Measurements from ENCODE around the gene TAS2R7. TPM values are rescaled to one million over a fixed set of nuclear protein-coding genes. Genes with fewer than 3 reads are reported as not detected.
"Not testable (repeated sequence)": the region's sequence is repeated elsewhere in the genome, so short reads cannot be mapped to it uniquely, and the experiment has no call there.

TAS2R7 gene
- total RNA-seq, 1 donor from 2014 or later = not detected

- TF ChIP-seq CTCF (IDR thresholded peaks at IDR 0.05) = no peak
- H3K27me3 Mint-ChIP-seq = peaks cover 5% of the 10 kb centered on the region
- no peak for ATAC-seq (ENCODE audit: low read depth)
Observed at GRCh38 chr12:10810068-10810467, 7.6 kb upstream of the TAS2R7 start, which contains the start of gene TAS2R9. TAS2R9 (minus strand) TSS chr12:10810168; CDS start chr12:10810075, 93 bp downstream.

GRCh38 chr12:10807186-10807585 lies 4.8 kb upstream of the TAS2R7 start, which contains the start of gene TAS2R8:
TAS2R8 (minus strand) TSS chr12:10807286; CDS start chr12:10806980, 306 bp downstream.
- H3K4me3 Mint-ChIP-seq = no peak within 1 kb of the TSS

More at GRCh38 chr12:10810068-10810467, 7.6 kb upstream of the TAS2R7 start, which contains the start of gene TAS2R9:
- Mint-ChIP-seq H3K9me3 (no peaks in the 10 kb centered on the region), H3K4me3 (no peak within 1 kb of the TSS), H3K4me1 (no peaks in the 10 kb centered on the region), H3K27ac (no peak within 1 kb of the TSS), H3K36me3 (ENCODE audit: low read depth) (no peaks in the 10 kb centered on the region)
- ChIA-PET CTCF (no interaction called here), POLR2A (no interaction called here)
- DNase-seq = no peak
- intact Hi-C loops (cut with micrococcal nuclease) = no loop called here

GRCh38 chr12:10801741-10802140 lies 686 bp downstream of the TAS2R7 start:
- H3K27me3 Mint-ChIP-seq = peaks cover 19% of the 10 kb centered on the region
- TF ChIP-seq CTCF (IDR thresholded peaks at IDR 0.05) = no peak
- no peaks in the 10 kb centered on the region for H3K4me1 Mint-ChIP-seq
- CTCF ChIA-PET = no interaction called here
- intact Hi-C loops (cut with micrococcal nuclease) = no loop called here
- ATAC-seq (ENCODE audit: low read depth) (no peak), DNase-seq (no peak)
- H3K9me3 Mint-ChIP-seq = no peaks in the 10 kb centered on the region
- POLR2A ChIA-PET = no interaction called here
- H3K4me3 Mint-ChIP-seq = no peak overlapping the region
- no peaks in the 10 kb centered on the region for H3K36me3 Mint-ChIP-seq (ENCODE audit: low read depth)
- H3K27ac Mint-ChIP-seq = no peak overlapping the region

More at GRCh38 chr12:10807186-10807585, 4.8 kb upstream of the TAS2R7 start, which contains the start of gene TAS2R8:
- DNase-seq (no peak), ATAC-seq (ENCODE audit: low read depth) (no peak)
- TF ChIP-seq CTCF (IDR thresholded peaks at IDR 0.05) = no peak
- Mint-ChIP-seq H3K27ac (no peak within 1 kb of the TSS), H3K27me3 (peaks cover 5% of the 10 kb centered on the region), H3K4me1 (no peaks in the 10 kb centered on the region), H3K36me3 (ENCODE audit: low read depth) (no peaks in the 10 kb centered on the region), H3K9me3 (no peaks in the 10 kb centered on the region)
- CTCF ChIA-PET = no interaction called here
- intact Hi-C loops (cut with micrococcal nuclease) = no loop called here
- POLR2A ChIA-PET = no interaction called here

- CTCF ChIA-PET = no interaction called here
- Mint-ChIP-seq H3K27me3 (peaks cover 5% of the 10 kb centered on the region), H3K36me3 (ENCODE audit: low read depth) (no peaks in the 10 kb centered on the region), H3K4me3 (no peak overlapping the region), H3K9me3 (no peaks in the 10 kb centered on the region), H3K4me1 (no peaks in the 10 kb centered on the region), H3K27ac (no peak overlapping the region)
- ATAC-seq (ENCODE audit: low read depth) = no peak
- DNase-seq = no peak
- POLR2A ChIA-PET = no interaction called here
- intact Hi-C loops (cut with micrococcal nuclease) = no loop called here
- no peak for TF ChIP-seq CTCF (IDR thresholded peaks at IDR 0.05)
Observed at GRCh38 chr12:10794222-10794621, 8.2 kb downstream of the TAS2R7 start.

- ATAC-seq (ENCODE audit: low read depth); intact Hi-C loops (cut with micrococcal nuclease); H3K36me3 Mint-ChIP-seq (ENCODE audit: low read depth); H3K27ac Mint-ChIP-seq; POLR2A ChIA-PET; H3K4me1 Mint-ChIP-seq; DNase-seq; H3K9me3 Mint-ChIP-seq; CTCF ChIA-PET; H3K4me3 Mint-ChIP-seq; H3K27me3 Mint-ChIP-seq: not testable (repeated sequence)
Observed at GRCh38 chr12:10791769-10792168, 10.7 kb downstream of the TAS2R7 start.

- Mint-ChIP-seq H3K36me3 (ENCODE audit: low read depth) (no peaks in the 10 kb centered on the region), H3K4me1 (no peaks in the 10 kb centered on the region), H3K27ac (no peak overlapping the region), H3K4me3 (no peak overlapping the region), H3K27me3 (peaks cover 1% of the 10 kb centered on the region), H3K9me3 (no peaks in the 10 kb centered on the region)
- ATAC-seq (ENCODE audit: low read depth) (no peak), DNase-seq (no peak)
- intact Hi-C loops (cut with micrococcal nuclease) = no loop called here
- no peak for TF ChIP-seq CTCF (IDR thresholded peaks at IDR 0.05)
- CTCF ChIA-PET = no interaction called here
- POLR2A ChIA-PET = no interaction called here
Observed at GRCh38 chr12:10783252-10783651, 19.2 kb downstream of the TAS2R7 start.
